ENCODE data around the gene FOXO3. TPM values are rescaled to one million over a fixed set of nuclear protein-coding genes. Genes with fewer than 3 reads are reported as not detected.
A peak's percentile ranks its signal among the peaks of the same experiment; 100 is the strongest.

FOXO3 gene
- total RNA-seq, 4 donors from 2014 or later: 110 to 176 (median 139) TPM

GRCh38 chr6:108687921-108688320 lies 127.2 kb downstream of the FOXO3 start:
- no peak overlapping the region for H3K4me3 ChIP-seq (ENCODE audit: low read depth, poor library complexity, severe bottlenecking)
- TF ChIP-seq CTCF (IDR thresholded peaks at IDR 0.05) (no peak), POLR2A (IDR thresholded peaks at IDR 0.05) (no peak)
- WGBS, 2 donors: 92 to 98% methylated on average over 1 of the region's 1 CpG
- no peak for DNase-seq (ENCODE audit: low spot score in 2 of 2)
- intact Hi-C loops (cut with DNase I; ENCODE audit: low total_unique reads): no loop called here

- no peak for TF ChIP-seq POLR2A (IDR thresholded peaks at IDR 0.05)
- TF ChIP-seq CTCF (IDR thresholded peaks at IDR 0.05): no peak
- 56 to 60% methylated on average over 10 to 15 of the region's 15 CpGs for WGBS, 2 donors
- DNase-seq (ENCODE audit: low spot score in 2 of 2): peak; percentile 71 to 92
- no peak overlapping the region for H3K4me3 ChIP-seq (ENCODE audit: low read depth, poor library complexity, severe bottlenecking)
- intact Hi-C loops (cut with DNase I; ENCODE audit: low total_unique reads): no loop called here
These were observed 128.8 kb downstream of the FOXO3 start for GRCh38 chr6:108689272-108690161.

- H3K4me3 ChIP-seq (ENCODE audit: low read depth, poor library complexity, severe bottlenecking): no peak overlapping the region
- intact Hi-C loops (cut with DNase I; ENCODE audit: low total_unique reads): no loop called here
- peak in 1 of 2 donors; percentile 34 for DNase-seq (ENCODE audit: low spot score in 2 of 2)
- 72 to 75% methylated on average over 6 of the region's 6 CpGs for whole genome bisulfite sequencing, 2 donors
- no peak for TF ChIP-seq POLR2A (IDR thresholded peaks at IDR 0.05)
- TF ChIP-seq CTCF (IDR thresholded peaks at IDR 0.05): no peak
These were observed 129.8 kb downstream of the FOXO3 start for GRCh38 chr6:108690326-108691049.

GRCh38 chr6:108693430-108694154 lies 132.9 kb downstream of the FOXO3 start:
- DNase-seq (ENCODE audit: low spot score in 2 of 2): peak in 1 of 2 donors; percentile 67
- H3K4me3 ChIP-seq (ENCODE audit: low read depth, poor library complexity, severe bottlenecking): no peak overlapping the region
- 92 to 94% methylated on average over 2 of the region's 2 CpGs for WGBS, 2 donors
- TF ChIP-seq CTCF (IDR thresholded peaks at IDR 0.05) (no peak), POLR2A (IDR thresholded peaks at IDR 0.05) (no peak)
- intact Hi-C loops (cut with DNase I; ENCODE audit: low total_unique reads): no loop called here

- DNase-seq (ENCODE audit: low spot score in 2 of 2): no peak
- H3K4me3 ChIP-seq (ENCODE audit: low read depth, poor library complexity, severe bottlenecking): no peak overlapping the region
- TF ChIP-seq CTCF (IDR thresholded peaks at IDR 0.05) (no peak), POLR2A (IDR thresholded peaks at IDR 0.05) (no peak)
- intact Hi-C loops (cut with DNase I; ENCODE audit: low total_unique reads): loop anchor here (5.0 kb wide), 1 partner anchor 1688 kb away; no protein-coding TSS in a partner anchor
- 64 to 70% methylated on average over 6 of the region's 6 CpGs for WGBS, 2 donors
These were observed 134.1 kb downstream of the FOXO3 start for GRCh38 chr6:108694816-108695215.

All from lower leg skin (tissue), 4 donors.